ENCODE data around the gene UQCC2. TPM values are rescaled to one million over a fixed set of nuclear protein-coding genes. Genes with fewer than 3 reads are reported as not detected.

UQCC2 gene
- total and polyA plus RNA-seq, 2 of the 8 experiments (the other 6 are each of a cell fraction or from before 2014, with no cell fraction given): 52.1 to 104 TPM

GRCh38 chr6:33746036-33746600, 34.6 kb upstream of the UQCC2 start:
- Histone ChIP-seq H3K36me3 (ENCODE audit: control insufficient read depth in 2 of 4, insufficient read depth in 4 of 4, low read length in 3 of 4) (no peaks in the 10 kb centered on the region), H3K9me3 (ENCODE audit: insufficient read depth in 2 of 2, low read depth in 1 of 2, low read length in 1 of 2) (no peaks in the 10 kb centered on the region), H4K8ac (ENCODE audit: extremely low read depth, insufficient read depth, low read length) (no peak overlapping the region; the same call in 1 of the 2 replicates), H3K79me2 (ENCODE audit: control insufficient read depth in 1 of 2, insufficient read depth in 2 of 2, low read length in 2 of 2) (no peaks in the 10 kb centered on the region), H3K4me2 (ENCODE audit: insufficient read depth in 1 of 2, low read depth in 2 of 2, low read length in 2 of 2) (peak overlapping the region; percentile 7 to 30; a peak in 3 of 4 replicates), H3K23me2 (ENCODE audit: low read depth, low read length) (no peaks in the 10 kb centered on the region), H3K4ac (replicated peaks; ENCODE audit: insufficient read length, low read depth, low read length) (peak overlapping the region; percentile 13), H3K18ac (ENCODE audit: extremely low read depth, low read length) (peak overlapping the region; percentile 13), H3K14ac (ENCODE audit: insufficient read length) (no peak overlapping the region), H2BK120ac (replicated peaks; ENCODE audit: low read depth, low read length) (no peak overlapping the region), H2AK5ac (ENCODE audit: low read depth, low read length) (peak overlapping the region; percentile 17; the same call in 1 of the 2 replicates), H3K79me1 (ENCODE audit: low read depth, low read length) (no peaks in the 10 kb centered on the region), H2BK15ac (ENCODE audit: low read length) (peak overlapping the region; percentile 92; the same call in 1 of the 2 replicates), H4K20me1 (replicated peaks in 1 of 2; ENCODE audit: control insufficient read depth in 1 of 2, insufficient read depth in 2 of 2, low read length in 2 of 2) (no peaks in the 10 kb centered on the region), H2AFZ (ENCODE audit: low read length) (no peak overlapping the region), H2BK20ac (ENCODE audit: low read length) (peak overlapping the region; percentile 32; the same call in 1 of the 2 replicates), H3K23ac (ENCODE audit: insufficient read length) (no peak overlapping the region), H4K5ac (ENCODE audit: insufficient read length, low read depth, low read length) (no peak overlapping the region), H2BK12ac (ENCODE audit: low read depth, low read length) (peak overlapping the region; percentile 96; the same call in 1 of the 2 replicates), H4K91ac (replicated peaks; ENCODE audit: insufficient read length, low read length) (peak overlapping the region; percentile 89), H3K4me3 (ENCODE audit: extremely low read depth in 1 of 4, insufficient read depth in 2 of 4, low read depth in 3 of 4, low read length in 4 of 4) (no peak overlapping the region), H3K9ac (replicated peaks in 1 of 4; ENCODE audit: extremely low read depth in 1 of 4, low read depth in 3 of 4, low read length in 3 of 4) (0 out of 7 replicates have a peak overlapping the region, but pooled peaks of 1 of the 4 experiments have one; percentile 21), H3K56ac (replicated peaks; ENCODE audit: insufficient read length, low read depth, low read length) (no peak overlapping the region), H3K27ac (ENCODE audit: low read depth, low read length) (no peak overlapping the region), H3K4me1 (replicated peaks in 1 of 4; ENCODE audit: control insufficient read depth in 3 of 4, insufficient read depth in 4 of 4, low read length in 3 of 4) (peaks cover 7 to 35% (median 23%) of the 10 kb centered on the region in 4 experiments), H3K27me3 (replicated peaks in 1 of 4; ENCODE audit: control insufficient read depth in 3 of 4, extremely low read depth in 1 of 4, insufficient read depth in 3 of 4, low read length in 3 of 4) (no peaks in the 10 kb centered on the region), H2BK5ac (ENCODE audit: low read depth, low read length) (peak overlapping the region; percentile 68; the same call in 1 of the 2 replicates)
- ChIA-PET POLR2A (ENCODE audit: partially characterized antibody) (interaction anchor here (0.6 to 2.8 kb wide), 6 partner anchors 8 to 151 kb away, joined by 3 to 14 read pairs (median 4); no protein-coding TSS in a partner anchor), CTCF (ENCODE audit: partially characterized antibody) (interaction anchor here (0.6 to 12.0 kb wide), 27 partner anchors 9 to 410 kb away, joined by 3 to 171 read pairs (median 3); partner anchors contain the start of gene UQCC2)
- DNase-seq (ENCODE audit: low read depth in 1 of 2, low spot score in 2 of 2) (peak in 1 of 2 experiments; percentile 58), FAIRE-seq (no peak)
- WGBS, 2 experiments (ENCODE audit: extremely low coverage in 1 of 2, insufficient coverage in 1 of 2, insufficient read length in 1 of 2, insufficient replicate concordance in 2 of 2, low coverage in 1 of 2, low lambda C conversion rate in 2 of 2, missing lambda C conversion rate in 1 of 2): 73% methylated on average over 11 of the region's 14 CpGs; no CpG with 5 or more reads in 1 of the 2 experiments
- TF ChIP-seq RBBP5 (IDR thresholded peaks at IDR 0.05; ENCODE audit: borderline replicate concordance, low read depth, low read length) (0 out of 2 replicates have a peak, but pooled peaks have one; percentile 37), TBP (IDR thresholded peaks at IDR 0.05; ENCODE audit: low read depth, low read length) (no peak), BACH1 (IDR thresholded peaks at IDR 0.05; ENCODE audit: low read length) (no peak)
